HG03097 (cell line): Measurements from ENCODE around the gene CAMTA1.

ENCODE experiments used
- ATAC-seq: cut with Tn5 transposase; IDR thresholded peaks from one replicate; pipeline ENCODE4 v1.9.1; 2021; ENCODE audit not compliant: unreplicated experiment, low FRiP score

Gene CAMTA1

DNA sequence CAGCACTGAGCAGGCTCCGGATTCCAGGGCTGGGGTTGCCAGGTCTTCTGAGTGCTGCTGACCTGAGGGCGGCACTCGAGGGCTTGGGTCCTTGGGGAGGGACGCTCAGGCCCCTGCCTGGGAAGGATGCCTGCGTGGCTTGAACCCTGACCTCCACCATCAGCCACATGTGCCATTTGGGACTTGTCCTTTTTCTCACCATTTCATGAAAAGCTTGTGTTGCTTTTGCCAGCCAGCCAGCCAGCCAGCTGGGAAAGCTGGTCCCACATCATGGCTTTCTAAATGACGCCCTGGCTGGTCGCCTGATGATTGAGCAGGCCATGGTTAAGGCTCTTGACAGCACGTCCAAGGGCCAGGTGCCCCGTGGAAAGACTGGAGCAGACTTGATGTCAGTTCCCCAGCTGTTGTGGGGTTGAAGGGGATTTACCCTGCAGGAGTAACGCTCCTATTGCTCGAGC lies 168.7 kb downstream of the CAMTA1 start:
- no peak for ATAC-seq

DNA sequence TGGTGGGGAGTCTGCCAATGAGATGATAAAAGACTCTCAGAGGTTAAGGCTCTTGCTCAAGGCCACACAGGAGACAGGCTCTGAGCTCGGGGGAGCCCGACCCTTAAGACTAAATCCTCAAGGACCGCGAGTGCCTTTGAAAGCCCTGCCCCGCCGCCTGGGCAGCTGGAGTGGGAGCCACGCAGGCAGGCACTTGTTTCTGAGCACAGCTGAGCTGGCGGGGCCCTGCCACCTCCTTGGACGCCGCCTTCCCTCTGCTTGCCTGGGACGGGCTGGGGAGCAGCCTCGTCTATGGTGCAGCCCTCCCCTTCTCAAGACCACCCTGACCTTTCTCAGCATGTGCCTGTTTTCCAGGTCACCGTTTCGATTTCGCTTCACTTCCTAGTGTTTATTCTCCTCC lies 169.3 kb downstream of the CAMTA1 start:
- ATAC-seq, result no peak

DNA sequence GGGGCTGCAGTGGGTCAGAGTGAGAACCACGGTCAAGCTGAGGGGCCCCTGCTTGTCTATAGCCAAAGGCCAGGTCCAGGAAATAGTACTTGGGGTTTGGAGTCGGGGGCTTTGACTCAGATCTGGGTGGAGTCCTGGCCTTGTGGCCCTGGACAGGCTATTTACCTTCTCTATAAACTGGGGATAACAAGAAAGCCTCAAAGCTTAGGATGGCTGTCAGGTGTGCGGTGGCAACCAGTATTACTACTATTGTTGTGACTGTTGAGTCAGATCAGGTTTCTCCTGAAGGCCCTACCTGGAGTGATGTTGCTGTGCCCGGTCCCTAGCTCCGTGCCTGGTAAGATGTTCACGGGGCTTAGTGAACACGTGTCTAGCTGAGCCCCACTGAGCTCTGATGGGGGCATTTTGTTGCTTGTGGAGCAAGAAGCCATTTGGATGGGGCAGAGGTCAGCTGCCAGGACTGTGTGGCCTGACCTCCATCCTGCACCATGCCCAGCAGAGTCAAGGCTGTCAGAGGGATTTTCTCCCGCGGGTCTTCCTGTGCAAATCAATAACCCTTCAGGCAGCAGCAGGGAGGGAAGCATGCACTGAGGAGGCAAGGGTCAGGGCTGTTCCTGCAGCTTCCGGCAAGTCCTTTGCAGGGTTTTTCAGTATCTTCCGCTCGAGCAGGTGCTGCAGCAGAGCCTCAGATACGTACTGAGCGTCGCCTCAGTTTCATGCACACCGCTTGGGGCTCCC lies 170.3 kb downstream of the CAMTA1 start:
- no peak for ATAC-seq

DNA sequence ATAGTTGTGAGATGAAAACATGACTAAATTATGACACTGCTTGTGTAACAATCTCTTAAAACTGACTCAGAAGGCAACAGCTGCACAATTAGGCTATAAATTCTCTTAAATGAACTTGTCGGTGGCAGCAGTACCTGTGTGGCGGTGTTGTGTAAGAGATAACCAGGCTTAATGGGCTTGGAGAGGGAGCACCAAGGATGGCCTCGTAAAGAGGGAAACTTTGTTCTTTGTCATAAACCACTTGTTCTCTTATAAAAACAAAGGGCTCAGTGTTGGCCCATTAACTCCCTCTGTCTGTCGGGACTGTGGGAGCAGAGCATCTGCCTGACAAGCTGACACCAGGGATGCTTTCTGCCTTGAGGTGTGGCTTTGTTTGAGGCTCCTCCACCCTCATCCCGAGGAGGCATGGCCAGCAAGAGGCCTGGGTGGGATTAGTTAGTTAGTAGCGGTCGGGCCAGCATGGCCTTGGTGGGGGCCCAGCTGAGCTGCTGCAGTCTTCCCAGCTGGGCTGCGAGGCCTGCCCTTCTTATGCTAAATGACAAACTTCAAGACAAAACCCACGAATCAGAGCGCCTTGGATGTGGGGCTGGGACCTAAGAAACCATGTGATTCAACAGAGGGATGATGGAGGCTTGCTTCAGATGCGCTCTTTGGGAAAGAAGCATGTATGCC lies 171.4 kb downstream of the CAMTA1 start:
- no peak for ATAC-seq

DNA sequence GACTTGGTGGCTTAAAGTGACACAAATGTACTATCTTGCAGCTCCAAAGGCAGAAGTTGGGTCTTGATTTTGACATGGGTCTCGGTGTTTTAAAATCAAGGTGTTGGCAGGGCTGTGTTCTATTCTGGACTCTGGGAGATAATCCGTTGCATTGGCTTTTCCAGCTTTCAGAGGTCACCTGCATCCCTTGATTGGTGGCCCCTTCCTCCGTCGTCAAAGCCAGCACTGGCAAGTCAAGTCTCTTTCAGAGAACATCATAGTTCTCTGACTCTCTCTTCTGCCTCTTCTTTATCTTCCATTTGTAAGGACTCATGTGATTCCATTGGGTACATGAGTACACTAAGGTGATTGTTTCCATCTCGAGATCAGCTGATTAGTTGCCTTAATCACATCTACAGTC lies 172.1 kb downstream of the CAMTA1 start:
- ATAC-seq, result no peak

DNA sequence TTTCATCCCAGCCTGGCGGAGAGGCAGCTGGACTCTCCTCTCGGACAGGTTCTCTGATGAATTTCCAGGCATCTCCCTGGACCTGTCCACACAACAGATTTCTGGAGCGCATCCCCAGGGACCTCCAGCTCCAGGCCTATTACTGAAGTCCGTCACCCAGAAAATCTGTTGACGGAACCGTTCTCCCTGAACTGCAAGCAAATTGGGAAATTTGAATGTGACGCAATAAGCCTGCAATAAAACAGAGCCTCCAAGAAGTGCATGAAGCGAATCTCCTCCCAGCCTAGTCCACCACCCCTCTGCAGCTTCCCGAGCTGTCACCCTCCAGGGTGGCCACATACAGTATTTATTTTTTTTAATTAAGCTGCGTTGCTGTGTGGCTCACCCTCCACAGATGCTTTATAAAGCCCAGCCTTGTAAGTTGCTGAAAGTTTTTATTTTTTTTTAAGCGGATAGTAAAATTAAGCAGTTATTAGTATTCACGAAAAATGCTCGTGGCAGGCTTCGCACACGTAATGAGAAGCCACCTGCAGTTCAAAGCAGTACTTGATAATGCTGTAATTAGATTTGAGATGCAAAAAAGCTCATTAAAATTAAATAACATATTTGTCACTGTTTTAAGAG lies 173.3 kb downstream of the CAMTA1 start:
- no peak for ATAC-seq

DNA sequence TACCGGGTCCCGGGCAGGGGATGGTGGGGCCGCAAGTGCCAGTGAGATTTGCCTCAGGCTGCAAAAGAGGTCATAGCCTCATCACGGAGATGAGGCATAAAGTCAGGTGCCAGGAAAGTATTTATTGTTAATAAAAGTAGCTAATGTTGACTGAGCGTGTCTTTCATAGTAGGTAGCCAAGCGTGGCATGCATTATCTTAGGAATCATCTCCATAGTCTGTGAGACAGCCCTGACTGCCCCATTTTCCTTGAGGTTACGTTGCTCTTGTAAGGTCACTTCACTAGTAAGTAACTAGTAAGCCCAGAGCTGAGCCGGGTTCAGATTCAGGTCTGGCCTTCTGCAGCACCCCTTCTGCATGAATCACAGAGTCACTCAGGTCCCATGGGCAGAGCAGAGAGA lies 174.2 kb downstream of the CAMTA1 start:
- ATAC-seq, result no peak

DNA sequence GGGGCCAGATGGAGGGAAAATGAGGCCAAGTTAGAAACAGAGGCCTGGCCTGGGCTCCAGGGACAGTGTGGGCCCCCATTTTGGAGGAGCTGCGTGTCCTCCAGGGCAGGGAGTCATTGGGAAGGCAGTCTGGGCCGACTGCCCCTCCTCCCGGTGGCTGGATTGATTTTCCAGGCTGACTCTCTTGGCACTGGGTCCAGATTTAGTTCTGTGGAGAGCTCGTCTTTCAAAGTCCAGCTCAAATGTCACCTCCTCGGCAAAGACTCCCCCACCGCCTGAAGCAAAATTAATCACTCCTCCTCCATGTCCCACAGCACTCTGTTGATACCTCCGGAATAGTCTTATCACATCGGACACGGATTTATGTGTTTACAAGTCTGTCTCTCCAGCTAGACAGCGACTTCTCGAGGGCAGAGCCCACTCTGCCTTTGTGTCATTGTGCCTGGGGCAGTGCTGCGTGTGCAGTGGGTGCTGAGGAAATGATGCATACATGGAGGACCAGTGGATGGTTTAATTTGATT lies 175.1 kb downstream of the CAMTA1 start:
- ATAC-seq, result no peak

DNA sequence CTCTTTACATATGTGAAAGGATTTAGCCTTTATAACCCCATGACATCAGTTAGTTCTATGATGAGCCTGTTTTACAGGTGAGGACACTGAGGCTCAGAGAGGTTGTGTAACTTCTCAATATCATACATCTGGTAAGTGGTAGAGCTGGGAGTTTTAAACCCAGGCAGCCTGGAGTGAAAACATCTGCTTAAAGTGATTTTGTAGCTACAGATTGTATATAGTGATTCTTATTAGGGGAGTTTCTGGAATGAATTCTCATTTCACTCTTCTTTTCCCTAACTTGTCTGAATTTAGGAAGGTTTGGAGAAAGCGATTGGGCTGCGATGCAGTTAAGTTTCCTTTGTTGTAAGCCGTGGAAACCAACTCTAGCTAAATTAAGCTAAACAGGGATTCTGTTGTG lies 175.6 kb downstream of the CAMTA1 start:
- ATAC-seq, result no peak

DNA sequence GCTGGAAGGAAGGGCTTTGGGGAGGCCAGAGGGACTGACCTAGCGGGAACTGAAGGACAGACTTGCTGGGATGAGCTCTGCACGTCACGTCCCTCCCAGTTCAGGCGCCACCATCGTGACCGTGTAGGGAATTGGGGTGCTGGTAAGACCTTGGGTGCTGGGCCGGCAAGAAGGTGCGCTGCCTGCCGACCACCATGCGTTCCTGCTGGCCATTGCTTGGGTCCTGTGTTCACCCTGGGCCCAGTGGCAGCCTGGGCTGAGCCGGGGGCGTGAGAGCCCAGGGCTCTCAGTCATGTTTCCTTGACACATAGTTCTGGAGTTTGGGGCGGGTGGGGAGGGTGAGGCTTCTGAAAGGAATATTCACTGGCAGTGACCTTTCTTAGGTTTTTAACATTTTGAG lies 176.0 kb downstream of the CAMTA1 start:
- ATAC-seq, result no peak

DNA sequence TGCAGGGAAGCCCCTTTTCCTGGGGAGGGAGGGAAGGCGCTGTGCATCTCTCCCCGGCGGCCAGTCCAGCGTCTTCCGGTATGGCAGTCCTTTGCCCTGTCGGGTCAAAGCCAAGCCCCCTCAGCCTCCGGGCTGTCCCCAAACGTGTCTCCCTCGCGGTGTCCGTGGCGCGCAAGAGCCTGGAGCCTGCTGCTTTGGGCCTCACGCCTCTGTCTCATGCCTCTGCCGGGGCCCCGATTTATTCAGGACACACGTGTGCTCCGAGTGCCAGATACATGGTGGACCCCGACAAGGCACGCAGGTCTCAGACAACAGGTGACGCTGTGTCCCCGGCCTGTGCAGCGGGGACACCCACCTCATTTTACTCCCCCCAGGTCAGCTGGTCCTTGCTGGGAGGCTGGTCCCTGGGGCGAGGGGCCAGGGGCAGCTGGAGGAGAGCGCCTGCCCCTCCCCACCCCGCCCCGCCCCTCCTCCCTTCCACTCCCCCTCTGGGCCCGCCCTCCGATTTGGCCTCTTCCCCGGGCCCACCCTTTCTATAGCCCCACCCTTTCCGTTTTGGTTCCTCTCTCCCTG lies 176.7 kb downstream of the CAMTA1 start:
- no peak for ATAC-seq

DNA sequence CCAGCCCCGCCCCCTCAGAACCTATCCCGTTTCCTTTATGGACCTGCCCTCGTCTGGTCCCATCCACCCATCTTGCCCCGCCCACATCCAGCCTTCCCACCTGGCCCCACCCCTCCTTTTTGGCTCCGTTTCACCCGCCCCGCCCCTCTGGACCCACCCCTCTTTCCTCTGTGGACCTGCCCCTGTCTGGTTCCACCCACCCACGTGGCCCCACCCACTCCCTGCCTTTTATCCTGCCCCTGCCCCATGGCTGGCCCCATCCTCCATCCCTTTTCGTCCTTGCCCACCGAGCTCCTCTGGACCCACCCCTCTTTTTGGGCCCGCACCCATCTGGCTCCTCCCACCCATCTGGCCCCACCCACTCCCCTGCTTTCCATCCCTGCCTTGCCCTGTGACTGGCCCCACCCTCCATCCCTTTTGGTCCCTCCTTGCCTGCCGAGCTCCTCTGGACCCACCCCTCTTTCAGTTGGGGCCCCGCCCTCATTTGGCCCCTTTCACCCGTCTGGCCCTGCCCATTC lies 177.3 kb downstream of the CAMTA1 start:
- no peak for ATAC-seq

DNA sequence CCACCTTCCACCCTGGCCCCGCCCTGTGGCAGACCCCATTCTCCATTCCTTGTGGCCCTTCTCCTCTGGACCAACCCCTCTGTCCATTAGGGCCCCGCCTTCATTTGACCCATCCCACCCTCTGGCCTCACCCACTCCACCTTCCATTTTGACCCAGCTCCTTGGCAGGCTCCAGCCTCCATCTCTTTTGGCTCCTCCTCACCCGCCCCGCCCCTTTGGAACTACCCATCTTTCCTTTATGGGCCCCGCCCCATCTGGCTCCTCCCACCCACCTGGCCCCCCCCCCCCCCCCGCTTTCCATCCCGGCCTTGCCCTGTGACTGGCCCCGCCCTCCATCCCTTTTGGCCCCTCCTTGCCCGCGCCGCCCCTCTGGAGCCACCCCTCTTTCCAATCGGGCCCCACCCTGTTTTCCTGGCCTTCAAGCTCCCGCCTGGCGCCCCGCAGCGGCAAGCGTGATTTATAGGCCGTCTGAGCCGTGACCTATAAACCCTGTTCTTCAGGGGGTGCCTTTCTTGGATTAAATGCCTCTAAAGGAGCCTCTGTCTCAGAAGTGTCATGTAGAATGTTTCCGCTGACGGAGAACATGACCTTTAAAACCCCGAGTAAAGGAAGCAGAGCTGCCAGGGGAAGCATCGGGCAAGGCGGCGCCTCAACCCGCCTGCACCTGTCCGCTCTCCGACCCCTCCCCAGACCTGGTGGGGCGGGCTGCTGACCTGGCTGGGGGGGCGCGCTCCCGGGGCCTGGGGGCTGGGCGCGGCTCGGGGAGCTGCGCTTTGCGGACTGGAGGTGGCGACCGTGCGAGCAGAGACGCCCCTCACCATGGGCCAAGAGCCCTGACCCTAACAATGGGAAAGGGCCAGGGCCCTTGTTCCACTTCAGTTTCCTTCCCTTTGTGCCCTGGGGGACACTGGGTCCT lies 178.0 kb downstream of the CAMTA1 start:
- no peak for ATAC-seq

DNA sequence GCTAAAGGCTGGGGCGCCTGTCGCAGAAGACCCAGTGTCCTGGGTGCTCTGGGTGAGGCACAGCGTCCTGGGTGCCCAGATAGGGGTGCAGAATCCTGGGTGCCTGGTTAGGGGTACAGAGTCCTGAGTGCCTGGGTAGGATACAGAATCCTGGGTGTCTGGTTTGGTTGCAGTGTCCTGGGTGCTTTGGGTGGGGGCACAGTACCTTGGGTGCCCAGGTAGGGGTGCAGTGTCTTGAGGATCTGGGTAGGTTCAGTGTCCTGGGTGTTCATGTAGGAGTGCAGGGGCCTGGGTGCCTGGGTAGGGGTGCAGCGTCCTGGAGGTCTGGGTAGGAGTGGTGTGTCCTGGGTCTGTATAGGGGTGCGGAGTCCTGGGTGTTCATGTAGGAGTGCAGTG lies 178.7 kb downstream of the CAMTA1 start:
- ATAC-seq, result no peak

DNA sequence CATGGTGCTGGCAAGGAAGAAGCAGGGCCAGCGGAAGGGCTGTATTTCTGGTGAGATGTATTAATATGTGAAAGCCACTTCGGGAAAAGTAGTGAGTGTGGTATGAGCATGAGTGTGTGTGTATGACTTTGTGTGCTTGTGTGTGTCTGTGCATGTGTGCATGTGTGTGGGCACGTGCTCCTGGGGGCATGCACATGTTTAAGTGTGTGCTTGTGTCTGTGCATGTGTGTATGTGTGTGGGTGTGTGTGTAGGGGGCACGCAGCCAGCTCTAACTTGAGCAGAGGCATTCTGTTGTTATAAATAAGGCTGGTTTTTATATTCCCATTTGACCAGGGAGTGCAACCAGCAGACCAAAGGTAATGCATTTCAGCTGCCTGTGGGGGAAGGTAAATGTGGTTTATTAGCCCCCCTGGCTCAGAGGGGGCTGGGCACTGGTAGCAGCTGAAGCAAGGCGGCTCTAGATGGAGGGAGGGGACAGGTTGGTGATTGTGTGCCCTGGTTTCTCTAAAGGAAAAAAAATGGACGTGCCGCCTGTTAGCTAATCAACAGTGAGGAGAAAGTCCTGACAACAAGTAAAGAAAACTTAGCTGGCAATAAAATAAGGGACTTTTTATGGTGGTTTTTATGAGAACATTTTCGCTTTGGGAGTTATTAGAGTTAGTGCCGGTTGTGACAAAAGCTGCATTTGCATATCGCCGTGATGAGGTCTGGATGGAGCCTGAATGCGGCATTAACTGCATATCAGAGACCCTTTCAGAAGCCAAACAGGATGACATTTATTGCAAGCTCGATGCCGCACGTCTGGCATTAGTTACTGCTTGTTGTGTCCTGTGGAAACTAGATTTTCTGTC lies 180.1 kb downstream of the CAMTA1 start:
- ATAC-seq, result no peak

DNA sequence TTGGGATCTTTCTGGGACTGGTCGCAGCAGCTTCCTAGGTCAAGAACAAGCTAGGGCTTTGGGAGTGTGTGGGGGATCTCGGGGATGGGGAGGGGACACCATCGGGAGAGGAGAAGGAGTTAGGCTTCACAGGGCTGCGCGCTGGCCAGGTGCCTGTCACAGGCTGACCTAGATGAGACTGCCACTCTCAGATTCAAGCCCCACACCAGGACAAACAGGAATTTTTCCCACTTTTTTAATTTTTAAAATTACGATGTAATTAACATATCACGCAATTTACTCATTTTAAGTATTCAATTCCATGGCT lies 180.6 kb downstream of the CAMTA1 start:
- no peak for ATAC-seq

DNA sequence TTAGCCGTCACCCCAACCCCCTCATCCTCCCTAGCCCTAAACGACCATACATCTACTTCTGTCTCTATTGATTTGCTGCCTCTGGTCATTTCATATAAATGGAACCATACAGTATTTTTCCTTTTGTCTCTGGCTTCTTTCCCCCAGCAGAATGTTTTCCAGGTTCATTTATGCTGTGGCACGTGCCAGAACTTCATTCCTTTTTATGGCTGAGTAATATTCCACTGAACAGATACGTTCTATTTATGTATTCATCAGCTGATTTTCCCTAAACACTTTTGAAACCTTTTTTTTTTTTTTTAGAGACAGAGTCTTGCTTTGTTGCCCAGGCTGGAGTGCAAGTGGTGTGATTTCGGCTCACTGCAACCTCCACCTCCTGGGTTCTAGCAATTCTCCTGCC lies 181.1 kb downstream of the CAMTA1 start:
- ATAC-seq, result no peak

DNA sequence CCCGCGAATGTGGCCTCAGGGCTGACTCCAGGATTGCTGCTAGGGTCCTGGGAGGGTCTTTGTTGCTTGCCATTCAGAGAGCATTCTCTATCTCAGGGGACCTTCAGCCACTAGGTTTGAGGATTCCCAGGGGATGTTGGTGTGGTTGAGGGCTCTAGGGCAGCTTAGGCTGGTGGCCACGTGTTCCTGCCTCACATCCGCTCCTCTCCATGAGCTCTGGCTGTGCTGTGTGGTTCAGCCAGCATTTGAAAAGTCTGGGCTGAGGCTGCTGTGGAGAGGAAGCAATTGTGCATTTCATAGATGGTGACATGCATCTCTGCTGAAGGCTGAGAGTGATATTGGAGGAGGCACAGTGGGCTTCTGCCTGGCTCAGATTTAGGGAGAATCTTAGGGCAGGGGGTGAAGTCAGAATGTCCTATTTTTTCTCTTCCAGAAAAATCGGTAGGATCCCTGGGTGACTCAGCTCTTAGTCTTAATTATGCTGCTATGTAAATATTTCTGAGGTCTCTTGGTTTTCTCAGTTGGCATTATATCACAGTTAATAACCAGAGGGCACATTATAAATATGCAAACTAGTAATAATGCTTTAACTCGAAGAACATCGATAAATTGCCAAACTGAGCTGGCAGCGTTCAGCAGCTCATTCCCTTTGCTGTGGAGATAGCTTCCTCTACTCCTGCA lies 182.3 kb downstream of the CAMTA1 start:
- ATAC-seq, result no peak

DNA sequence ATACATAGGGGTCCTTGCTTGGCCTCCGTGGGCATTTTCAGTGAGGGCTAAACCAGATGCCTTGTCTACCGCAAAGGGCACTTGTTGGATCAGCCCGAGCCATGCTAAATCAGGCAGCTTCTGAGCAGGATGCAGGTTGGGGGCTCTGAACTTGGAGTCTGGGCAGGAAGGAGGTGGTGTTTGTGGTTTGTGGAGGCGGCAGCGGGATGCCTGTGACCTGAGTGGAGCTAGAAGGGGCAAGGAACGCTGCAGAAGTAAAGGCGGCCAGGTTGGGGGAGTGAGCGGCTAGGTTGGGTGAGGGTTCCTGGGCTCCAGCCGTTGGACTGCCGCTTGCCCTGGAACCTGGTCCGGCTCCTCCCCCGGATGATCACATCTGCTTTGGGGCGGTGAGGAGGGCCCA lies 183.9 kb downstream of the CAMTA1 start:
- no peak for ATAC-seq
